Ascending aorta (tissue), 2 donors: Measurements from ENCODE around the gene DNLZ. TPM values are rescaled to one million over a fixed set of nuclear protein-coding genes. Genes with fewer than 3 reads are reported as not detected.
"Not testable (repeated sequence)": the region's sequence is repeated elsewhere in the genome, so short reads cannot be mapped to it uniquely, and the experiment has no call there.

Experiments
- DNase-seq, 2 donors: peaks; one replicate each; pipeline ENCODE4 v3.0.0-alpha.2; 2019; ENCODE audit warnings: low spot score in 2 of 2
- H3K27ac ChIP-seq, 2 donors: fragments of 200-600 bp; sonication (generic); one replicate each; pipeline ENCODE4 v1.5.1; 2016 to 2017; ENCODE audit warnings: mild to moderate bottlenecking in 1 of 2
- H3K27me3 ChIP-seq: fragments of 200-600 bp; sonication (generic); one replicate; pipeline ENCODE4 v1.5.1; 2017
- H3K36me3 ChIP-seq, 2 donors: fragments of 200-600 bp; sonication (generic); one replicate each; pipeline ENCODE4 v1.5.1; 2016
- H3K4me1 ChIP-seq, 2 donors: fragments of 200-600 bp; sonication (generic); one replicate each; pipeline ENCODE4 v1.5.1; 2016 to 2017; ENCODE audit warnings: mild to moderate bottlenecking in 1 of 2
- H3K4me3 ChIP-seq, 2 donors: fragments of 200-600 bp; sonication (generic); one replicate each; pipeline ENCODE4 v1.5.1; 2016 to 2017; ENCODE audit warnings: mild to moderate bottlenecking in 1 of 2
- H3K9me3 ChIP-seq, 2 donors: fragments of 200-600 bp; sonication (generic); one replicate each; pipeline ENCODE4 v1.5.1; 2016
- intact Hi-C: fragments of 100-400 bp; cut with DNase I; formaldehyde crosslinking; loops from one replicate; pipeline ENCODE4 v1.15.1; 2023
- total RNA-seq: library from RNA; depleted of rRNA; stranded (reverse); fragments of >200 nt; gene quantifications from one replicate; pipeline ENCODE4 v1.1.0, GENCODE V29; 2016
- TF ChIP-seq, protein P1 (sequence below), 3 experiments: fragments of 200-600 bp in 2 of 3; fragments of 450-650 bp in 1 of 3; sonication (generic) in 2 of 3; IDR thresholded peaks; one replicate each; pipeline ENCODE4 v1.5.1; 2016 to 2019; ENCODE audit warnings: antibody characterized with exemption in 3 of 3, mild to moderate bottlenecking in 1 of 3, moderate library complexity in 1 of 3

The DNLZ gene
- total RNA-seq, 1 donor from 2014 or later, result 191 TPM

DNA sequence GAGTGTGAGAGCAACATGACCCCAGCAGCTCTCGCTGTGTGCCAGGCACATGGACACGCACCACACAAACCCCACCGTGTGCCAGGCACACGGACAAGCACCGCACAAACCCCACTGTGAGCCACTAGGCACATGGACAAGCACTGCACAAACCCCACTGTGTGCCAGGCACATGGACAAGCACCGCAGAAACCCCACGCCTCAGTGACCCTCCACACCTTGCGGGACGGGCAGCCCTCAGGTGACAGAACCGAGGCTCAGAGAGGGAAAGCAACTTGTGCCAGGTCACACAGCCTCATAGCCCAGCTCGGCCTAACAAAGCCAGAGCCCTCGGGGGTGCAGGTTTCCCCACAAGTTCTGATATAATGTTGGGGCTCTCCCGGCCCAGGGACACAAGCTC lies 38.2 kb downstream of the DNLZ start:
- Histone ChIP-seq H3K9me3 (no peaks in the 10 kb centered on the region), H3K4me3 (no peak overlapping the region), H3K36me3 (no peaks in the 10 kb centered on the region), H3K27ac (no peak overlapping the region), H3K27me3 (no peaks in the 10 kb centered on the region), H3K4me1 (peaks cover 21 to 27% of the 10 kb centered on the region in 2 donors)
- TF ChIP-seq, protein P1, sequence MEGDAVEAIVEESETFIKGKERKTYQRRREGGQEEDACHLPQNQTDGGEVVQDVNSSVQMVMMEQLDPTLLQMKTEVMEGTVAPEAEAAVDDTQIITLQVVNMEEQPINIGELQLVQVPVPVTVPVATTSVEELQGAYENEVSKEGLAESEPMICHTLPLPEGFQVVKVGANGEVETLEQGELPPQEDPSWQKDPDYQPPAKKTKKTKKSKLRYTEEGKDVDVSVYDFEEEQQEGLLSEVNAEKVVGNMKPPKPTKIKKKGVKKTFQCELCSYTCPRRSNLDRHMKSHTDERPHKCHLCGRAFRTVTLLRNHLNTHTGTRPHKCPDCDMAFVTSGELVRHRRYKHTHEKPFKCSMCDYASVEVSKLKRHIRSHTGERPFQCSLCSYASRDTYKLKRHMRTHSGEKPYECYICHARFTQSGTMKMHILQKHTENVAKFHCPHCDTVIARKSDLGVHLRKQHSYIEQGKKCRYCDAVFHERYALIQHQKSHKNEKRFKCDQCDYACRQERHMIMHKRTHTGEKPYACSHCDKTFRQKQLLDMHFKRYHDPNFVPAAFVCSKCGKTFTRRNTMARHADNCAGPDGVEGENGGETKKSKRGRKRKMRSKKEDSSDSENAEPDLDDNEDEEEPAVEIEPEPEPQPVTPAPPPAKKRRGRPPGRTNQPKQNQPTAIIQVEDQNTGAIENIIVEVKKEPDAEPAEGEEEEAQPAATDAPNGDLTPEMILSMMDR (IDR thresholded peaks at IDR 0.05), result no peak
- DNase-seq, result no peak
- intact Hi-C loops, result loop anchor here (5.0 kb wide), 1 partner anchor 77 kb away; the partner anchor contains the start of gene SNAPC4

DNA sequence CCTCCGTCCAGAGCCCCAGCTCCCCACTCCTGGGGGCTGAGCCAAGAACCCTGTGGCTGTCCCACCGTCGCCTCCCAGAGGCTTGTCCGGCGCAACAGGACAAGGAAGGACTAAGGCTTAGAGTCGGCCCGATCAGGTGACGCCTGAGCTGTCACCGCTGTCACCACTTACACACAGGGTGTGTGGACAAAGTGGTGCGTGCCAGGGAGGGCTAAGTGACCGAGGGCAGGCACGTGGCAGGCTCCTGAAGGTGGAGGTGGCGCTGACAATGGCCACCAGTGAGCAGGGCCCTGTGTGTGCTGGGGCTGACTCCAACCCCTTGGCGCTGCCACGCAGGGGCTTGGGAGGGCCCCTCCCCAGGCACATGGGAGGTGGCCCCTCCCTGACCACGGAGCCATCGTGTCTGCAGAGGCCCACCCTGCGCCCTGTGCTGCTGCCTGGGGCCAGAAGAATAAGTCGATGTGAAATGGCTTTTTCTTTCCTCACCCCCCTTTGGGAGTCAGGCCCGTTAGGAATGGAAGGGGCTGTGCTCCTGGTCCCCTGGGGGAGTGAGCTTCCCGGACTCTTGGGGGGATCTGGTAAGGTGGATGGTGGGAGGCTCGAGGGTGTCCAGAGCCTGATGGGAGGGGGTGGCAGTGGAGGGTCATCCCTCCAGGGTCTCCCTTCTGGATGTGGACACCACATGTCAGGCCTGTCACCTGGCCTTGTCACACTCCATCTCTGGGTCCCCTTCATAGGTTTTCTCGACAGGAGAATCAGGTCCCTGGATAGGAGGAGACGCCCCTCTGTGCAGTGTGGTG lies 38.8 kb downstream of the DNLZ start:
- H3K27ac ChIP-seq, result no peak overlapping the region
- TF ChIP-seq, protein P1 (IDR thresholded peaks at IDR 0.05), result no peak
- intact Hi-C loops, result loop anchor here (5.0 kb wide), 1 partner anchor 78 kb away; the partner anchor contains the start of gene SNAPC4

DNA sequence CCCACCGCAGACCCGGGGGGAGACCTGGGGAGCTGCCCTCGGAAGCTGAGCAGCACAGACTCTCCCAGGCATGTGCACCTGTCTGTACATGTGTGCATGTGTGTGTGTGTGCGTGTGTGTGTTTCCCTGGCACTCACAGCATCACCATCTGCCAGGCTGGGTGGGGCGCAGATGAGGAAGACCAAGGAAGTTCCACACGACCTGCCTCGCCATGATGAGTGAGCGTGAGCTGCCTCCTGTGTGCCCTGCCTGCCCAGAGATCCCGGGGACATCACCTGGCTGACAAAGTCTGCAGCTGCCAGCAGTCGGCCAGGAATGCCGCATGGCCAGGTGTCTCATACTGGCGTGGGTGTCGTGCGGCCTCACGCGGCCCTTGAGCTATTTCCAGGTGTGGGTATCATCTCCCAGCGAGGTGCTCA lies 40.2 kb downstream of the DNLZ start:
- no peak overlapping the region for H3K27ac ChIP-seq
- intact Hi-C loops, result no loop called here

More for the DNA sequence above, 38.8 kb downstream of the DNLZ start:
- H3K4me1 ChIP-seq, result peaks cover 21 to 27% of the 10 kb centered on the region in 2 donors
- no peaks in the 10 kb centered on the region for H3K27me3 ChIP-seq
- no peaks in the 10 kb centered on the region for H3K36me3 ChIP-seq
- no peak overlapping the region for H3K4me3 ChIP-seq
- DNase-seq, result no peak
- no peaks in the 10 kb centered on the region for H3K9me3 ChIP-seq

DNA sequence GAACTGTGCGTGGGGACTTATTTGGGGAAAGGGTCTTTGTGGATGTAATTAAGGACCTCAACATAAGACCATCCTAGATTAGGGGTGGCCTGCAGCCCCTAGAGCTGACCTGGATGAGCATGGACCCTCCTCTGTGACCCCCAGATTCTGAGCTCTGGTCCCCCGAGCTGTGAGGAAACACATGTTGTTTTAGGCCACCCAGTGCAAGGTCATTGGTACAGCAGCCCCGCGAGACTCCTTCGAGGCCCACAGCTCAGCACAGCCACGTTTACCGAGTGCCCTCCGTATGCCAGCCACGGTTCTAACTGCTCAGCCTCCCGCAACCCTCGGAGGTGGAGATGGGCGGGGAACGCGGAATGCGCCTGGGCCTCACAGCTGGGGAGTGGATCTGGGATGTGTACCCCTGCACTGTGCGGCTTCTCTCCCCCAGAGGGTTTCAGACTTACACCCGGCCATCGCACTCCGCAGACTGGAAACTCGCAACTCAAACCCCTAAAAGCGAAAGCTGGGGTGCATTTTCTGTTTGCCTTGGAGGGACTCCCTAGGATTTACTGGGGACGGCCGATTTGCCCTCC lies 40.7 kb downstream of the DNLZ start:
- Histone ChIP-seq H3K27me3 (no peaks in the 10 kb centered on the region), H3K4me1 (peaks cover 7 to 15% of the 10 kb centered on the region in 2 donors), H3K9me3 (no peaks in the 10 kb centered on the region), H3K4me3 (no peak overlapping the region), H3K27ac (no peak overlapping the region), H3K36me3 (no peaks in the 10 kb centered on the region)
- no peak for DNase-seq
- intact Hi-C loops, result no loop called here
- TF ChIP-seq, protein P1 (IDR thresholded peaks at IDR 0.05), result no peak

More for the DNA sequence above, 40.2 kb downstream of the DNLZ start:
- Histone ChIP-seq H3K4me1 (peaks cover 11 to 19% of the 10 kb centered on the region in 2 donors), H3K36me3 (no peaks in the 10 kb centered on the region), H3K27me3 (no peaks in the 10 kb centered on the region), H3K9me3 (no peaks in the 10 kb centered on the region), H3K4me3 (no peak overlapping the region)
- DNase-seq, result no peak
- TF ChIP-seq, protein P1 (IDR thresholded peaks at IDR 0.05), result no peak

DNA sequence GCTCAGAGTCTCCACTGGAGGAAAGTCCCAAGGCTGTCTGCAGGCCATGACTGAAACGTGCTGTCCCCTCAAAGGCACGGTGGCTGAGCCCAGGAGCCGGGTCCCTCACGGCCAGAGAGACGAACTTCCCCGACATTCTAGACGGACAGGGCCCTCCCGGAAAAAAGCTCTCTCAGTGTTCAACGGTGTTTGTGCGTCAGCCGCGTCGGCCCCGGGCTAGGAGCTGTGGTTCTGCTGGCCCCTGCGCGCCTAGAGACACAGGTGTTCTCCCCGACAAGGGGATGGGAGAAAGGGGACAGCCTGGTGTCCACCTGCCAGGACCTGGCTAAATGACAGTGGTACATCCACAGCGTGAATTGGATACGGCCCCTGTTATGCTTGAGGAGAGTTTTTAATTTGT lies 42.0 kb downstream of the DNLZ start:
- TF ChIP-seq, protein P1 (IDR thresholded peaks at IDR 0.05), result no peak
- Histone ChIP-seq H3K9me3 (no peaks in the 10 kb centered on the region), H3K27me3 (no peaks in the 10 kb centered on the region), H3K27ac (no peak overlapping the region), H3K4me1 (peaks cover 1 to 9% of the 10 kb centered on the region in 2 donors), H3K36me3 (no peaks in the 10 kb centered on the region), H3K4me3 (no peak overlapping the region)
- intact Hi-C loops, result no loop called here
- DNase-seq, result no peak

DNA sequence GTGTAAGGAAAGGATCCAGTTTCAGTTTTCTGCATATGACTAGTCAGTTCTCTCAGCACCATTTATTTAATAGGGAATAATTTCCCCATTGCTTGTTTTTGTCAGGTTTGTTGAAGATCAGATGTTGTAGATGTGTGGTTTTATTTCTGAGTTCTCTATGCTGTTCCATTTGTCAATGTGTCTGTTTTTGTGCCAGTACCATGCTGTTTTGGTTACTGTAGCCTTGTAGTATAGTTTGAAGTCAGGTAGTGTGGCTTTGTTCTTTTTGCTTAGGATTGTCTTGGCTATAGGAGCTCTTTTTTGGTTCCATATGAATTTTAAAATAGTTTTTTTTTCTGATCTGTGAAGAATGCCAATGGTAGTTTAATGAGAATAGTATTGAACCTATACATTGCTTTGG lies 42.6 kb downstream of the DNLZ start:
- H3K27ac ChIP-seq, H3K36me3 ChIP-seq, intact Hi-C loops, H3K9me3 ChIP-seq, DNase-seq, H3K4me1 ChIP-seq, H3K27me3 ChIP-seq, H3K4me3 ChIP-seq: not testable (repeated sequence)

DNA sequence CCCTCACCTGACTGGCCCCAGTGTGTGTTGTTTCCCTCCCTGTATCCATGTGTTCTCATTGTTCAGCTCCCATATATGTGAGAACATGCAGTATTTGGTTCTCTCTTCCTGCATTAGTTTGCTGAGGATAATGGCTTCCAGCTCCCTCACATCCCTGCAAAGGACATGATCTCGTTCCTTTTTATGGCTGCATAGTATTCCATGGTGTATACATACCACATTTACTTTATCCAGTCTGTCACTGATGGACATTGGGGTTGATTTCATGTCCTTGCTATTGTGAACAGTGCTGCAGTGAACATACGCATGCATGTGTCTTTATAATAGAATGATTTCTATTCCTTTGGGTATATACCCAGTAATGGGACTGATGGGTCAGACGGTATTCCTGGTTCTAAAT lies 43.6 kb downstream of the DNLZ start:
- intact Hi-C loops, result not testable (repeated sequence)

DNA sequence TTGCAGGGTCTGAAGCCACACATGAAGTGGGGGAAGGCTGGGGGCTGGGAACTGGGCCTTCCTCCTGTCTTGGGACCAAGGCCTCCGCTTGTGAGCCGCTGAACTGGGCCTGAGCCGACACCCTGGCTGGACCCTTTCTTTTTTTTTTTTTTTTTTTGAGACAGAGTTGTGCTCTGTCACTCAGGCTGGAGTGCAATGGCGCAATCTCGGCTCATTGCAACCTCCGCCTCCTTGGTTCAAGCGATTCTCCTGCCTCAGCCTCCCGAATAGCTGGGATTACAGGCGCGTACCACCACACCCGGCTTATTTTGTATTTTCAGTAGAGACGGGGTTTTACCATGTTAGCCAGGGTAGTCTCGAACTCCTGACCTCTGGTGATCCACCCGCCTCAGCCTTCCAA lies 44.3 kb downstream of the DNLZ start:
- H3K27me3 ChIP-seq, H3K36me3 ChIP-seq, H3K9me3 ChIP-seq, H3K4me3 ChIP-seq, DNase-seq, H3K27ac ChIP-seq, intact Hi-C loops, H3K4me1 ChIP-seq: not testable (repeated sequence)

More for the DNA sequence above, 43.6 kb downstream of the DNLZ start:
- H3K27me3 ChIP-seq, DNase-seq, H3K9me3 ChIP-seq, H3K36me3 ChIP-seq, H3K4me3 ChIP-seq, H3K27ac ChIP-seq, H3K4me1 ChIP-seq: not testable (repeated sequence)
